Kidney epithelial cell (primary cell): Measurements from ENCODE around the gene LGALSL. TPM values are rescaled to one million over a fixed set of nuclear protein-coding genes. Genes with fewer than 3 reads are reported as not detected.

Experiments
- DNase-seq: peaks from one replicate; pipeline ENCODE4 v3.0.0-alpha.2; 2010; ENCODE audit warnings: low read depth
- H3K27me3 ChIP-seq: 2 replicates; pipeline ENCODE4 v1.6.0; 2011; ENCODE audit warnings: low read length; ENCODE audit not compliant: control insufficient read depth, insufficient read depth
- H3K36me3 ChIP-seq: 2 replicates; pipeline ENCODE4 v1.5.1; 2011; ENCODE audit warnings: low read length; ENCODE audit not compliant: control insufficient read depth, insufficient read depth
- H3K4me3 ChIP-seq: 2 replicates; pipeline ENCODE4 v1.5.1; 2011; ENCODE audit warnings: low read depth, mild to moderate bottlenecking, control low read depth, low read length
- total RNA-seq: library from RNA; depleted of rRNA; stranded (reverse); fragments of >200 nt; gene quantifications from 2 replicates; pipeline ENCODE4 v1.2.3, GENCODE V29; 2015
- TF ChIP-seq, protein P1 (sequence below): IDR thresholded peaks from 2 replicates; pipeline ENCODE4 v1.5.1; 2011; ENCODE audit warnings: mild to moderate bottlenecking, moderate library complexity, low read length, control low read depth, inconsistent platforms; ENCODE audit not compliant: insufficient read depth, poor library complexity, severe bottlenecking

The LGALSL gene
- total RNA-seq, 1 donor from 2014 or later, result 9.9 TPM

DNA sequence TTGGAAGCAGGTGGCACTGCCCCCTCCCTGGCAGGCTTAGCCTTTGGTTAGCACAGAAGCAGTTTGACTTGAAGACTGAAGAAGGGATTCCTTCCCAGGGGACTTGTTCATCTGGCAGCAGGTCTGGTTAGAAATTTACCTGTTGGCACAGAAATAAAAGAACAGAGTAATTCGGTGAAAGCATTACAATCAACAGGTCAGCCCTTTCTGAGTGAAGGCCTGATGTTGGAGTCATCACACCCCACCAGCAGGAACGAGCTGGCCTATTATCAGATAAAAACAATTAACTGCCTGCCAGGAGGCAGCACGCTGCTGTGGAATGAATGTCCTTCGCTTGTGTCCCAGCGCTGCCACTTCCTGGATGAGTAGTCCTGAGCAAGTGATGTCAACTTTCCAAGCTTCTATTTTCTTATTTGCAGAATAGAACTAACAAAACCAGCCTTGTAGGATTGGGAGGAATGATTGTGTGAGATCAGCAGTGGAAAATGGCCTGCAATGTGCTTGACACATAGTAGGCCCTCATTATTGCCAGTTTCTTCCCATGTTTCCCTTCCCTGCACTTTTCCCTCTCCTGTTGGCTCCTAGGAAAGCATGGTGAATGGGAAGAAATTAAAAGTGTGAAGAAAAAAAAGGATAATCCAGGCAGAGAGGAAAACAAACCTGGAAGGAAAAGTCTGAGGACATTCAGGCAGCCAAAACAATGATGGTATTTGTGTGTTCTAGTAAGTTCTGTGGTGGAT lies 29.0 kb downstream of the LGALSL start:
- DNase-seq, result no peak
- Histone ChIP-seq H3K36me3 (no peaks in the 10 kb centered on the region), H3K27me3 (no peaks in the 10 kb centered on the region), H3K4me3 (no peak overlapping the region)
- TF ChIP-seq, protein P1, sequence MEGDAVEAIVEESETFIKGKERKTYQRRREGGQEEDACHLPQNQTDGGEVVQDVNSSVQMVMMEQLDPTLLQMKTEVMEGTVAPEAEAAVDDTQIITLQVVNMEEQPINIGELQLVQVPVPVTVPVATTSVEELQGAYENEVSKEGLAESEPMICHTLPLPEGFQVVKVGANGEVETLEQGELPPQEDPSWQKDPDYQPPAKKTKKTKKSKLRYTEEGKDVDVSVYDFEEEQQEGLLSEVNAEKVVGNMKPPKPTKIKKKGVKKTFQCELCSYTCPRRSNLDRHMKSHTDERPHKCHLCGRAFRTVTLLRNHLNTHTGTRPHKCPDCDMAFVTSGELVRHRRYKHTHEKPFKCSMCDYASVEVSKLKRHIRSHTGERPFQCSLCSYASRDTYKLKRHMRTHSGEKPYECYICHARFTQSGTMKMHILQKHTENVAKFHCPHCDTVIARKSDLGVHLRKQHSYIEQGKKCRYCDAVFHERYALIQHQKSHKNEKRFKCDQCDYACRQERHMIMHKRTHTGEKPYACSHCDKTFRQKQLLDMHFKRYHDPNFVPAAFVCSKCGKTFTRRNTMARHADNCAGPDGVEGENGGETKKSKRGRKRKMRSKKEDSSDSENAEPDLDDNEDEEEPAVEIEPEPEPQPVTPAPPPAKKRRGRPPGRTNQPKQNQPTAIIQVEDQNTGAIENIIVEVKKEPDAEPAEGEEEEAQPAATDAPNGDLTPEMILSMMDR, result no peak

GRCh38 chr2:64485331-64485730 lies 31.4 kb downstream of the LGALSL start:
- H3K27me3 ChIP-seq, result no peaks in the 10 kb centered on the region
- TF ChIP-seq, protein P1, result no peak
- no peak for DNase-seq
- no peaks in the 10 kb centered on the region for H3K36me3 ChIP-seq
- H3K4me3 ChIP-seq, result no peak overlapping the region

DNA sequence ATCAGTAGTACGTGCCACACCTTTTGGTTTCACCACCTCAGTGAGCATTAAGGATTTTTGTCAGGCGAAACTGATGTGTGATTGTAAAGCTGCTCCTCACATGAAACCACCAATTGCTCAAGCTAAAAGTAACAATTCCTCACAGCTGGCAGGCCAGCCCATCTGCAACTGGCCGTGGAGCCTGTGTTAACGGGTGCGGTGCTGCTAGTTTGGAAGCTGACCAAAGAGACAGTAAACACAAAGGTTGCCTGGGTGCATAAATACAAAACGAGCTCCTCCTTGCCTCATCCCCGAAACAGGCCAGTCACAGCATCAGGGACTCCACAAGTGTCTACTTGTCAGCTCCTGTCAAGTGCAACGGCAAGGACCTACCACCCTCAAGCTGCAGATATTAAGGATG lies 32.0 kb downstream of the LGALSL start:
- DNase-seq, result no peak
- H3K4me3 ChIP-seq, result no peak overlapping the region
- H3K27me3 ChIP-seq, result no peaks in the 10 kb centered on the region
- H3K36me3 ChIP-seq, result no peaks in the 10 kb centered on the region
- TF ChIP-seq, protein P1, result no peak

GRCh38 chr2:64487256-64488049 lies 33.5 kb downstream of the LGALSL start:
- no peak overlapping the region for H3K4me3 ChIP-seq
- no peaks in the 10 kb centered on the region for H3K36me3 ChIP-seq
- TF ChIP-seq, protein P1, result no peak
- no peak for DNase-seq
- no peaks in the 10 kb centered on the region for H3K27me3 ChIP-seq

- H3K36me3 ChIP-seq, result no peaks in the 10 kb centered on the region
- TF ChIP-seq, protein P1, result peak; percentile 95
- H3K27me3 ChIP-seq, result no peaks in the 10 kb centered on the region
- no peak for DNase-seq
- H3K4me3 ChIP-seq, result no peak overlapping the region
Measured at GRCh38 chr2:64488050-64488974, 34.4 kb downstream of the LGALSL start.
